ENCODE data around the gene KDM1A. TPM values are rescaled to one million over a fixed set of nuclear protein-coding genes. Genes with fewer than 3 reads are reported as not detected.
"Not testable (repeated sequence)": the region's sequence is repeated elsewhere in the genome, so short reads cannot be mapped to it uniquely, and the experiment has no call there.

KDM1A gene
- 10 to 100 TPM; 66.5 to 73.2 TPM for total RNA-seq

DNA sequence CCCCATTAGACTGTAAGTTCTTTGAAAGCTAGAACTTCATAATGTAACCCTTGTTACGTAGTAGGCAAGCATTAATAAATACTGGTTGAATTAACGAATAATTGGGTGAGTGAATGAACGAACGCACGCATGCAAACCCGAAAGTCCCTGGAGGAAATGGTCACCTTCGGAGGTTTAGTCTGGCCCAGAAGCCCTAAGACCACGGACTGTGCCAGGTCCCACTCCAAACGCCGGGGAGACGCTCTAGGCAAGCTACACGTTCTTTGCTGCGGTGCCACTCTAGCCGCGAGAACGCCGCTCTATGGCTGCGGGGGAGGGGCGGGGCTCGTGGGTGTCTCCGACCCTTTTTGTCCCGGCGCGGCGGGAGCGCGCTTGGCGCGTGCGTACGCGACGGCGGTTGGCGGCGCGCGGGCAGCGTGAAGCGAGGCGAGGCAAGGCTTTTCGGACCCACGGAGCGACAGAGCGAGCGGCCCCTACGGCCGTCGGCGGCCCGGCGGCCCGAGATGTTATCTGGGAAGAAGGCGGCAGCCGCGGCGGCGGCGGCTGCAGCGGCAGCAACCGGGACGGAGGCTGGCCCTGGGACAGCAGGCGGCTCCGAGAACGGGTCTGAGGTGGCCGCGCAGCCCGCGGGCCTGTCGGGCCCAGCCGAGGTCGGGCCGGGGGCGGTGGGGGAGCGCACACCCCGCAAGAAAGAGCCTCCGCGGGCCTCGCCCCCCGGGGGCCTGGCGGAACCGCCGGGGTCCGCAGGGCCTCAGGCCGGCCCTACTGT lies at the start of gene KDM1A:
KDM1A (plus strand) TSS at position 375 of the 769 bp plus-strand sequence; CDS start at position 504, 129 bp downstream.
- POLR2A ChIA-PET: interaction anchor here (0.6 kb wide), 1 partner anchor 611 kb away, joined by 10 read pairs; no protein-coding TSS in a partner anchor
- intact Hi-C loops (cut with DNase I, micrococcal nuclease): loop anchor here (1.0 to 5.0 kb wide), 5 partner anchors 148 to 567 kb away; partner anchors contain the start of genes LUZP1 (in 2 of the 2), HNRNPR (in 1 of the 2) and ZBTB40 (in 1 of the 2)
- Mint-ChIP-seq H3K27me3 (no peaks in the 10 kb centered on the region), H3K9me3 (ENCODE audit: low read depth) (peaks cover 7% of the 10 kb centered on the region), H3K4me3 (peak within 1 kb of the TSS; percentile 98), H3K27ac (peak within 1 kb of the TSS; percentile 90), H3K36me3 (ENCODE audit: low read depth) (peaks cover 22% of the 10 kb centered on the region), H3K4me1 (peaks cover 43% of the 10 kb centered on the region)
- DNase-seq (peak; percentile 96), ATAC-seq (peak; percentile 97)
- CTCF ChIA-PET: interaction anchor here (0.6 to 2.6 kb wide), 4 partner anchors 44 to 1117 kb away, joined by 3 to 10 read pairs (median 3); no protein-coding TSS in a partner anchor

DNA sequence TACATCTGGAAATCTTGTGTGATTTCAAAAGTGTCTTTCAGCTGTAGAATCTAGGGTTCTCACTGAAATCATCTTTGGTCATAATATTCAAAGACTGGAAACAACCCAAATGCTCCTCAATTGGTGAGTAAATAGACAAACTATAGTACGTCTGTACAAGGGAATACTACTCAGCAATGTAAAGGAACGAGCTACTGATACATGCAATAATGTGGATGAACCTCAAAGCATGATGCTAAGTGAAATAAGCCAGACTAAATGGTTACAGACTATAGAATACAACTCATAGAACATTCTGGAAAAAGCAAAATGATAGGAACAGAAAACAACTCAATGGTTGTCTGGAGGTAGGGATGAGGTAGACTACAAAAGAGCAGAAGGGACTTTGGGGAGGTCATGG lies 49.2 kb upstream of the KDM1A start:
- H3K27ac Mint-ChIP-seq: no peak overlapping the region
- no peak overlapping the region for H3K4me3 Mint-ChIP-seq
- ChIA-PET CTCF (no interaction called here), POLR2A (no interaction called here)
- DNase-seq (no peak), ATAC-seq (no peak)
- intact Hi-C loops (cut with DNase I, micrococcal nuclease): no loop called here
- H3K4me1 Mint-ChIP-seq: no peaks in the 10 kb centered on the region
- peaks cover 34% of the 10 kb centered on the region for H3K27me3 Mint-ChIP-seq
- H3K9me3 Mint-ChIP-seq (ENCODE audit: low read depth): peaks cover 6% of the 10 kb centered on the region
- no peaks in the 10 kb centered on the region for H3K36me3 Mint-ChIP-seq (ENCODE audit: low read depth)

DNA sequence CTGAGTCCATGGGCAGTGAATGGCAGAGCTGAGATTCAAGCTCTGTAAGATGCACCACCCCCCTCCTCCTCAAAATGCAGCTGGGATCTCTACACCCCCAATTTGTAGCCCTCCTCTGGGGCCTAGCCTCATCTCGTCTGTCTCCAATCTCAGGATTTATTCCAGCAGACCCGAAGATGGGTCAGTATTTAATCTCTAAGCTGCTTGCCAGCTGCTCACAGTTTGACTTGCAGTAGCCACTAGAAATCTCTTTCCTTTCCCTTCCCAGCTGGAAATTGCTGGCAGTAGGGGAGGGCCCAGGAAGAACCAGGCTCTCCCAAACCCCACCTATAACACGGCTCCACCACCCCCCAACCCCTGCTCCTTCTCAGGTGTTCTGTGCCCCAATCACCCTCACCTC lies 48.1 kb upstream of the KDM1A start:
- ChIA-PET POLR2A (no interaction called here), CTCF (no interaction called here)
- intact Hi-C loops (cut with DNase I, micrococcal nuclease): no loop called here
- Mint-ChIP-seq H3K36me3 (ENCODE audit: low read depth) (no peaks in the 10 kb centered on the region), H3K27me3 (peaks cover 34% of the 10 kb centered on the region), H3K27ac (no peak overlapping the region), H3K4me1 (no peaks in the 10 kb centered on the region), H3K9me3 (ENCODE audit: low read depth) (peaks cover 6% of the 10 kb centered on the region), H3K4me3 (no peak overlapping the region)
- no peak for DNase-seq
- ATAC-seq: no peak

DNA sequence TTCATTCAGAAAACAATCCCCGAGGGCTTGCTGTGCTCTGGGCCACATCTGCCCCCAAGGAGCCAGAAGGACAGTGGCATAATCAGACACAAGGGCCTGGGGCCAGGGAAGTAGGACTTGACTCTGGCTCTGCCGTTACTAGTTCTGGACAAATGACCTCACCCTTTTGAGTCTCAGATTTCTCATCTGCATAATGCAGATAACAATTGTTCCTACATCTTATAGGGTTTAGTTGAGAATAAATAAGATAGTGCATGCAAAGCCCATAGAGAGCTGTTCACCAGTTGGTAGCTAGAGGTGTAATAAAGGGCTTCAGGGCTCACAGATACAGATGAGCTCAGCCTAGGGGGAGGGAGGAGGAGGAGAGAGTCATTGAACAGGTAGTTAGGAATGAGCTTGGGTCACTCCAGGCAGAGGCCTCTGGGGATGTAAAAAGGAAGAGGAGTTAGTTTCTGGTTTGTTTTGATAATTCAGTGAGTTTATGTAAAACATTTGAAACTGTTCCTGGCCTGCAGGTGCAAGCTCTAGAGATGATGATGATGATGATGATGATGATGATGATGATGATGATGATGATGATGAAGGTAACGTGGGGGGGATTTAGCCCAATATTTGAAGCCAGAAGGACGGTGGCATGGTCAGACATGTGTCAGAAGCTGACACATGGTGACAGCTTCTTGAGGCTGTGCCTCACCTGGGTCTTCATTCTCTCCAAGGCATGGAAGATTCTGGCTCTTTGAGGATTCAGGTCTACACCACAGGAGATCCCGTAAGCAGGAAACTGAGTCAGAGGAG lies 47.5 kb upstream of the KDM1A start:
- Mint-ChIP-seq H3K9me3 (ENCODE audit: low read depth) (peaks cover under 1% of the 10 kb centered on the region), H3K4me1 (no peaks in the 10 kb centered on the region), H3K27ac (no peak overlapping the region), H3K36me3 (ENCODE audit: low read depth) (no peaks in the 10 kb centered on the region), H3K27me3 (peaks cover 31% of the 10 kb centered on the region), H3K4me3 (no peak overlapping the region)
- no peak for ATAC-seq
- ChIA-PET POLR2A (no interaction called here), CTCF (interaction anchor here (0.7 to 1.3 kb wide), 2 partner anchors 8 to 141 kb away, joined by 3 to 4 read pairs; no protein-coding TSS in a partner anchor)
- DNase-seq: no peak
- intact Hi-C loops (cut with DNase I, micrococcal nuclease): no loop called here

DNA sequence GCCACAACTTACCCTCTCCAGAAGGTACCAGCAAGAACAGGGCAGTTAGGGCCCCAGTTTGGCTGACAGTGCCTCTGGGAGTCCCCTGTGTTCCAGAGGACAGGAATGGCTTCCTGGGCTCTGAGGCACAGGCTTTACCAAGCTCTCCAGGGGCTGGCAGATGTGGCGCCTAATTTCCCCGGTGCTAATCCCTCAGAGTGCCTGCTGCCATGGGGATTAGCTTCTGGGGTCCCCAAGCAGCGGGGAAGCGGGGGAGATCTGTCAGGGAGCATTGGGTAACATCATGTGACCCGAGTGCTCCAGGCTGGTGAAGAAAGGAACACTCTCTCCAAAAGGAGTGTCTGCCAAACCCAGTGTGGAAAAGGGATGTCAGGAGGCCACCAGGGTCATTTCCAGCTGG lies 46.5 kb upstream of the KDM1A start, which contains the start of gene LACTBL1:
LACTBL1 (minus strand) TSS at position 107 of the 400 bp plus-strand sequence. CDS start 550 bp downstream, outside the sequence.
- no peak within 1 kb of the TSS for H3K4me3 Mint-ChIP-seq

DNA sequence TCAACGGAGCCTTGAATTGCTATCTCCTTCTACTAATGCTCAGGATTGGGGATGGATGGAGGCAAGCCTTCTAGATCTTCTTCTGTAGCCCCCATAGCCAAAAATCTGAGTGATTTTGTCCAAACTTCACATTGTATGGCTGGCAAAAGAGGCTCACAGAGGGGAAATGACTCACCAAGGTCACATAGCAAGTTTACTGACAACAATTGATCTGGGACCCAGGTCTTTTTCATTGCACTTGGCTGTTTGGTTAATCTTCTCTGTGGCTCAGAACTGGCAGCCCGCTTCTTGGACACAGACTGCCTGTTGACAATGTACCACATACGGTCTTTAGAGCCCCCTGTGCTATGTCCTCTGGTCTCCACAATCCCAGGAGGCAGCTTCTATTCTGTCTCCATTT lies 43.6 kb upstream of the KDM1A start:
- Mint-ChIP-seq H3K27me3 (peaks cover 14% of the 10 kb centered on the region), H3K27ac (no peak overlapping the region), H3K4me1 (no peaks in the 10 kb centered on the region), H3K4me3 (no peak overlapping the region), H3K9me3 (ENCODE audit: low read depth) (no peaks in the 10 kb centered on the region), H3K36me3 (ENCODE audit: low read depth) (no peaks in the 10 kb centered on the region)
- CTCF ChIA-PET: interaction anchor here (0.7 to 1.9 kb wide), 3 partner anchors 44 to 208 kb away, joined by 3 to 7 read pairs (median 3); no protein-coding TSS in a partner anchor
- POLR2A ChIA-PET: no interaction called here
- ATAC-seq: no peak
- DNase-seq: no peak
- intact Hi-C loops (cut with DNase I, micrococcal nuclease): loop anchor here (1.0 to 2.0 kb wide), 4 partner anchors 123 to 302 kb away; no protein-coding TSS in a partner anchor

More for the DNA sequence above, 46.5 kb upstream of the KDM1A start, which contains the start of gene LACTBL1:
- H3K9me3 Mint-ChIP-seq (ENCODE audit: low read depth): no peaks in the 10 kb centered on the region
- H3K27me3 Mint-ChIP-seq: peaks cover 31% of the 10 kb centered on the region
- H3K36me3 Mint-ChIP-seq (ENCODE audit: low read depth): no peaks in the 10 kb centered on the region
- ChIA-PET CTCF (interaction anchor here (1.3 kb wide), 1 partner anchor 9 kb away, joined by 4 read pairs; no protein-coding TSS in a partner anchor), POLR2A (no interaction called here)
- intact Hi-C loops (cut with DNase I, micrococcal nuclease): no loop called here
- H3K27ac Mint-ChIP-seq: no peak within 1 kb of the TSS
- no peaks in the 10 kb centered on the region for H3K4me1 Mint-ChIP-seq
- ATAC-seq (no peak), DNase-seq (no peak)

DNA sequence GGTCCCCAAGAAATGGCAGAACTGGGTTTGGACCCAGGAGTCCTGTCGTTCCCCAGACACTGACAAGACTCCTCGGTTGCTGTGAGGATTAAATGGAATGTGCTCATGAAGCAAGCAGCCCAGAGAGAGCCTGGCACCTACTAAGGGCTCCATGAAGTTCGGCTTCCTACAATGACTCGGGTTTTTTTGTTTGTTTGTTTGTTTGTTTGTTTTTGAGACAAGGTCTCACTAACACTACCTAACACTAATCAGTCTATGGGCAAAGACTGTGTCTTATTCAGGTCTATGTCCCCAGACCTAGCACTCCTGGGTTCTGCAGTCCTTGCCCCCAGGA lies 43.2 kb upstream of the KDM1A start:
- H3K4me3 Mint-ChIP-seq: no peak overlapping the region
- no peaks in the 10 kb centered on the region for H3K9me3 Mint-ChIP-seq (ENCODE audit: low read depth)
- CTCF ChIA-PET: interaction anchor here (0.7 to 1.7 kb wide), 2 partner anchors 44 to 120 kb away, joined by 3 read pairs; no protein-coding TSS in a partner anchor
- H3K27ac Mint-ChIP-seq: no peak overlapping the region
- no peak for DNase-seq
- H3K27me3 Mint-ChIP-seq: peaks cover 14% of the 10 kb centered on the region
- intact Hi-C loops (cut with DNase I, micrococcal nuclease): loop anchor here (1.0 to 2.0 kb wide), 4 partner anchors 122 to 301 kb away; no protein-coding TSS in a partner anchor
- no peak for ATAC-seq
- no peaks in the 10 kb centered on the region for H3K4me1 Mint-ChIP-seq
- POLR2A ChIA-PET: no interaction called here
- H3K36me3 Mint-ChIP-seq (ENCODE audit: low read depth): no peaks in the 10 kb centered on the region

DNA sequence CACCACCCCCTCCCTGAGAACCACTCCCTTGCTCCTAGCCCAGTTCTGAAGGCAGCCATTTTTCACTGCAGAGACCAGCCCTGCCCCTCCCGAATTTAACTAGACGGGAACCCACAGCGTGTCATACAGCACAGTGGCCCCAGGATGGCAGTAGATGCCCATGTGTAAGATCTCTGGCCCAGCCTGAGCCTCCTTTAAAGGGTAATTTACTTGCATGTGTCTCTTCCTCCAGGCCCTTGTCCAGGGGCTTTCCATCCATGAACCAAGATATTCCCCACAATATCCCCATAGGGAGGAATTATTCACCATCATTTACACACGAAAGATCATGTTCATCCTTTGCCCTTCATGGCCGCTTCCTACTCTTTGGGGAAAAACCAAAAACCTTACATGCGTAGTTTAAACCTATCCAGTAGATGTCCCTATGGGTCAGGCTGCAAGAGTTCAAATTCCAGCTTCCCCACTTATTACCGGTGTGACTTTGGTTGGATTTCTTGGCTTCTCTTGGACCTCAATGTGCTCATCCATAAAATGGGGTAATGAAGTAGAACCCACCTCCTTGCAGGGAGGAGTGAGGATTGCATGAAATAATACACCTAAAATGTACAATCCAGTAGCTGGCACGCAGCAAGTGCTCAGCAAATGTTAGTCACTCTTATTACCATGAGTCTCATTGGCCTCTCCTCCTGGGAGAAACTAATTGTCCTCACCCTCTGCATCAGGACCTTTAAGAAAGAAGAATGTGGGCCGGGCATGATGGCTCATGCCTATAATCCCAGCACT lies 42.6 kb upstream of the KDM1A start:
- intact Hi-C loops (cut with DNase I, micrococcal nuclease): loop anchor here (1.0 to 2.0 kb wide), 4 partner anchors 122 to 301 kb away; no protein-coding TSS in a partner anchor
- Mint-ChIP-seq H3K27me3 (peaks cover 13% of the 10 kb centered on the region), H3K36me3 (ENCODE audit: low read depth) (no peaks in the 10 kb centered on the region), H3K9me3 (ENCODE audit: low read depth) (no peaks in the 10 kb centered on the region), H3K4me3 (no peak overlapping the region), H3K27ac (no peak overlapping the region), H3K4me1 (no peaks in the 10 kb centered on the region)
- peak; percentile 74 for DNase-seq
- ChIA-PET CTCF (interaction anchor here (0.5 to 1.0 kb wide), 3 partner anchors 26 to 208 kb away, joined by 3 read pairs; no protein-coding TSS in a partner anchor), POLR2A (no interaction called here)
- peak; percentile 95 for ATAC-seq

DNA sequence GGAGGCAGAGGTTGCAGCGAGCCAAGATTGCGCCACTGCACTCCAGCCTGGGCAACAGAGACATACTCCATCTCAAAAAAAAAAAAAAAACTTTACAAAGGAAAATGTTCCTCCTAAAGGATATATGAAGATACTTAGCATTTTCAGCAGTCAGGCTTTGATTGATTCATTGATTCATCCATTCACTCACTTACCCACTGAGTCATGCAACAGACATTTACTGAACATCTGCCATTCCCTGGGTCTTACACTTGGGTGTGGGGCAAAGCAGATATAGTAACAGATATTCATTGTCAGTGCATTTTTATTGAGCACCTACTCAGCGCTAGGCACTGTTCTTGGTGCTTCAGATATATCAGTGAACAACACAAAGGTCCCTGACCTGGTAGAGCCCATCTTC lies 41.0 kb upstream of the KDM1A start:
- DNase-seq (no peak), ATAC-seq (no peak)
- ChIA-PET CTCF (interaction anchor here (0.6 to 1.0 kb wide), 2 partner anchors 103 to 503 kb away, joined by 4 read pairs; no protein-coding TSS in a partner anchor), POLR2A (no interaction called here)
- intact Hi-C loops (cut with DNase I, micrococcal nuclease): no loop called here
- Mint-ChIP-seq H3K4me1 (no peaks in the 10 kb centered on the region), H3K27ac (no peak overlapping the region), H3K27me3 (peaks cover 6% of the 10 kb centered on the region), H3K9me3 (ENCODE audit: low read depth) (no peaks in the 10 kb centered on the region), H3K36me3 (ENCODE audit: low read depth) (no peaks in the 10 kb centered on the region), H3K4me3 (no peak overlapping the region)

DNA sequence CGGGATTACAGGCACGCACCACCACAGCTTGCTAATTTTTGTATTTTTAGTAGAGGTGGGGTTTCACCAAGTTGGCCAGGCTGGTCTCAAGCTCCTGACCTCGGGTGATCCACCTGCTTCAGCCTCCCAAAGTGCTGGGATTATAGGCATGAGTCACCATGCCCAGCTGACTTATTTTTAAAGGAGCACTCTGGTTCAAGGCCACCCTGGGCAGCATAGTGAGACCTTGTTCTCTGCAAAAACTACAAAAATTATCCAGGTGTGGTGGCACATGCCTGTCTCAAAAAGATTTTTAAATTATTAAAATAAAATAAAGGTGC lies 38.8 kb upstream of the KDM1A start:
- ATAC-seq; H3K9me3 Mint-ChIP-seq (ENCODE audit: low read depth); intact Hi-C loops (cut with DNase I, micrococcal nuclease); CTCF ChIA-PET; DNase-seq; H3K27me3 Mint-ChIP-seq; H3K27ac Mint-ChIP-seq; H3K4me3 Mint-ChIP-seq; H3K4me1 Mint-ChIP-seq; H3K36me3 Mint-ChIP-seq (ENCODE audit: low read depth): not testable (repeated sequence)
- POLR2A ChIA-PET: interaction anchor here (0.6 kb wide), 1 partner anchor 431 kb away, joined by 4 read pairs; no protein-coding TSS in a partner anchor

DNA sequence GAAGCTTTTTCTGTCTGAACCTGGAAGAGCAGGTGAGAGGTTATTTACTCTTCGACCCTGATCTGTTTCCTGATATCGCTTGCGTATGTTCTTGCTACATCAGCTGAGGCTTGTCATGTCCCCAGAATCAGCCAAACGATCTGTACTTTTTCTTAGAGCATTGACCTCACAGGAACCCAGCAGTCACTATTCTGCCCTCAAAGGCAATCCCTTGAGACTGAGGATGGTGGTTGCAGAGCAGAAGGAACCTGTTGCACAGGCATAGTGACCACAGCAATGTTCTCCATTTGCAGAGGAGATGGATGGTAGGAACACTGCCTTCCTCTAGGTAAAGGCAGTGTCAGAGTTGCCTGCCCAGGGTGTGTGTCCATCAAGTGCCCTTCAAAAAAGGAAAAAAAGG lies 35.3 kb upstream of the KDM1A start:
- DNase-seq (no peak), ATAC-seq (no peak)
- ChIA-PET POLR2A (no interaction called here), CTCF (interaction anchor here (0.7 kb wide), 1 partner anchor 106 kb away, joined by 4 read pairs; no protein-coding TSS in a partner anchor)
- Mint-ChIP-seq H3K4me3 (no peak overlapping the region), H3K27me3 (peaks cover 8% of the 10 kb centered on the region), H3K9me3 (ENCODE audit: low read depth) (no peaks in the 10 kb centered on the region), H3K4me1 (no peaks in the 10 kb centered on the region), H3K27ac (no peak overlapping the region), H3K36me3 (ENCODE audit: low read depth) (no peaks in the 10 kb centered on the region)
- intact Hi-C loops (cut with DNase I, micrococcal nuclease): no loop called here
